SH-SY5Y (cell line): ENCODE results near the gene MPPED1.

Source experiments
- GATA2 ChIP-seq: IDR thresholded peaks from 2 replicates; pipeline ENCODE4 v1.6.1; 2011; ENCODE audit warnings: mild to moderate bottlenecking, low read depth, low read length
- GATA3 ChIP-seq: IDR thresholded peaks from 2 replicates; pipeline ENCODE4 v1.6.1; 2011; ENCODE audit warnings: low read depth, mild to moderate bottlenecking, low read length, moderate library complexity

- TF ChIP-seq GATA2 (no peak), GATA3 (no peak)
These were observed 86.4 kb downstream of the MPPED1 start for GRCh38 chr22:43497956-43498855.
